IPS-11a (cell line): ENCODE data around the gene TRIO.

Experiments
- H3K4me3 ChIP-seq: one replicate; pipeline ENCODE4 v1.5.1; 2013; ENCODE audit warnings: low read depth, low read length, control low read depth

TRIO gene

DNA sequence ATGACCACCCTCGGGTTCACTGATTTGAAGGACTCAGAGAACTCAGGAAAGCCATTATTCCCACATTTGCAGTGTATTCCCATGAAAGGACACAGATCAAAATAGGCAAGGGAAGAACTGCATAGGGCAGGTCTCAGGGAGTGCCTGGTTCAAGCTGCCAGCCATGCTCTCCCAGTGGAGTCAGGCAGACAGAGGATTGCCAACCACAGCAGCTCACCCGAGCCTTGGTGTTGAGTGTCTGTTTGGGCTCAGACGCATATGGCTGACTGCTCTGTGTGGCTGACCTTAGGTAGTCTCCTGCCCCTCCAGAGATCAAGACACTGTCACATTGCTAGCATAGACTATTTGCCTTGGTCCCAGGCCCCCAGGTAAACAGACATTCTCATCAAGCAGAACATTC lies 322.6 kb downstream of the TRIO start:
- H3K4me3 ChIP-seq: no peak overlapping the region

- no peak overlapping the region for H3K4me3 ChIP-seq
Observed at GRCh38 chr5:14467251-14467650, 324.1 kb downstream of the TRIO start.

GRCh38 chr5:14467886-14468285 lies 324.7 kb downstream of the TRIO start:
- no peak overlapping the region for H3K4me3 ChIP-seq

DNA sequence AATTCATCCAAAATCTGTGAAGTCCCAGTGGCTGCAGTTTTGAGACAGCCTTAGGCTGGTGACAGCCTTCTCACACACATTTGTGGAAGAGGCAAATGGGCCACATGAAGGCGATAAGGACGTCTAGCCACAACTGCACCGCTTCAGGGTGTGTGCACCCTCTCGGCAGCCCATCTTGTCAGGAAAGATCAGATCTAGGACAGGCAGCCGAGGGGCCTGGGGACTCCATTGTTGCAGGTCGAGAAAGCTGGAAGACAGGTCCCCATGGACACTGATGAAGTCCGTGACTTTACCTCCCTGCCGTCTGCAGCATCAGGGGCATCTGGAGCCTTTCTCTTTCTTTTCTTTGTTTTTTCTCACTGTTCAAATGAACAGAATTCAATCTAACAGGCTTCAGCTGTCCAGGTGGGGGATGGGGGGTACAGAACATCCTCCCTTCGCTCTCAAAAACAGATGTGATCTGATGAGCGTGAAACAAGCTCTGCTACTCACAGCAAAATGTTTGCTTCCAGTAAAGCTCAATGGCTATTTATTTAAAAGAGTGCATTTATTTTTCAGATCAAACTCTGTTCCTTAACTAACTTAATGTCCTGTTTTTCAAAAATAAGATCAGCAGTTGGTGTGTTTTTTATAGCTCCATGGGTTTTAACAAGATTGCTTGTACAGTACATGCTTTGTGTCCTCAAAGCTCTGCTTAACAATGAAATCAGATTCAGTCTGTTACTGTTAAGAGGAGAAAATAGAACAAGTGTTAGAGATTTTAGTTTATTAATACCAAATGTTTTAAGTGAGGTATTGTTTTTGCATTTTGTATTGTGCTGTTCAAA lies 326.6 kb downstream of the TRIO start:
- H3K4me3 ChIP-seq: no peak overlapping the region

DNA sequence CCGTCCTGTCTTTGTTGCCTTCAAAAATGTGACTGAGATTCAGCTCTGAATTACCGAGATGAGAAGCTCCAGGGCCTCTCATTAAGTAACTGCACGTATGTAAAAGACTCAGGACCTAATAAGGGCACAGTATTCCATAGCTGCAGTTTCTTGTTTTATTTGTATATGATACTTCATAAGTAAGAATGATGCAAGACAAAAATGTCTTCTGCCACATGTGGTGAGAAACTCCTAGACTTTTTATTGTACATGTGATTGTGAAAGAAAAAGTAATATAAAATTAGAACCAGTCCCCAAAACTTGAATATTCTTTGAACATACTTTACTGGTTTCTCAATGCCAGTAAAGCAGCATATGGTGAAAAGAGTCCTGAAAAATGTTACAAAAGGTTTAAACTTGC lies 328.4 kb downstream of the TRIO start:
- no peak overlapping the region for H3K4me3 ChIP-seq

DNA sequence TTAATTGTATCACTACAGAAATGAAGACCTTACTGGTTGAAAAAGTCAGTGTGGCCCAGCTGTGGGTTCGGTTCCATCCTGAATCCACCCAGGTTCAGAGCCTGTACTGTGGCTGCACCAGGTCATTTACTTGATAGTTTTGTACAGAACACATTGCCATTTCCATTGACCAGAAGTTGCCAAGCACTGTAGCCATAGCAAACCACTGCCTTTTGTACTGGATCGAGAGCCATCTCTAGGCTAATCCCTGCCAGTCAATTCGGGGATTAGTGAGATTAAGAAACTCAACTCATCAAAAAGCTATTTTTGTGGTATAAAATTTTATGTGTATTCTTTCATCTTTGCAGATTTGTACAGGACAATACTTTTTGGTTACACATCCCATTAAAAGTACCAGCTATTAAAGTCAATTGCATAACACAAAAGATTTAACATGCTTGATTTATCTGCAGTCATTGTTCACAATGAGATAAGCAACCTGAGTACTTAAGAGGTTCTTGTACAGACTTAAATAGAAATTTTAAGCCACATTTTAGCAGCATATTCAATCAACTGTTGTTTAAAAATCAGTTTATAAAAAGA lies 329.9 kb downstream of the TRIO start:
- no peak overlapping the region for H3K4me3 ChIP-seq

GRCh38 chr5:14475045-14475444 lies 331.9 kb downstream of the TRIO start:
- H3K4me3 ChIP-seq: no peak overlapping the region

DNA sequence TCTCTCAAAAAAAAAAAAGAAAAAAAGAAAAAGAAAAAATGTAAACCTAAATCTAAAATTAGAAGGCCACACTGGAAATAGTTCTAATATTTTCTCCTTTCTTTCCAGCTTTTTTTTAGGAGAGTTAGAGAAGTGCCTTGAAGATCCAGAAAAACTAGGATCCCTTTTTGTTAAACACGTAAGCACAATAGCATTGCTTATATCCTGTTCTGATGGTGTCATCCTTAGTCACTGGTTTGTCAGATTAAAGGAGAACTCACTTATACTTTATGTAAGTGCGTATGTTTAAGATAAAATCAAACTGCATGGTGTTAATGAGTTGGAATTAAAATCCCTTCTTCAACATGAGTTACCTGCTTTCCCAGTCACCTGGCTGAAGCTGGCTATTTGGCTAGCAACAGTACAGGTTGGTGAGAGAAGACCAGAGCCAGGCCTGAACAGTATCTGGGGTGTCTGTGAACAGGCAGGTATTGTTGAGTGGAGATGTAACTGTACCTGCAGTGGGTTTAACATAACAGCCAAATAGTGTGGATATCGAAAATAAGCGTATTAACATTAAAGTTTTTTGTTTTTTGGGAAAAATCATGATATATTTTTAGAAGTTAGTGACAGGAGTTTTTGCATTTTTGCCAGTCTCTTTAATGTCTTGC lies 333.8 kb downstream of the TRIO start:
- H3K4me3 ChIP-seq: no peak overlapping the region

GRCh38 chr5:14479143-14479696 lies 336.1 kb downstream of the TRIO start:
- H3K4me3 ChIP-seq: no peak overlapping the region

GRCh38 chr5:14481349-14481748 lies 338.2 kb downstream of the TRIO start:
- no peak overlapping the region for H3K4me3 ChIP-seq

DNA sequence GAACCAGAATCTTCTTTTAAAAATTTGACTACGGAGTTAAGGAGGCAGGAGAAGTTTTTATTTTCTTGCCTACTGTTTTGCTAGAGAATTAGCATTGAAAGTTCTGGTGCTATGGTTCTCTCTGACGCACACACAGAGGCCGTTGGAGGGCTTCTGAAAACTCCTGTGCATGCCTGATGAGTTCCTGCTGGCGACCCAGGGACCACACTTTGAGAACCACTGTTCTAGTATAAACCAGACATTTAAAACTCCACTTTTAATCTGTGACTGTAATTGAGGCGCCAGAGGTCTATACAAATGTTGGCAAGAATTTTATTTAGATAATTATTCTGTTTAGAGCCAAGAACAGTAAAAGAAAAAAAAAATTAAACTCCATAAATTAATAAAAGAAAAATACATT lies 338.9 kb downstream of the TRIO start:
- H3K4me3 ChIP-seq: no peak overlapping the region

- H3K4me3 ChIP-seq: no peak overlapping the region
Observed at GRCh38 chr5:14483504-14484157, 340.5 kb downstream of the TRIO start.

- H3K4me3 ChIP-seq: no peak overlapping the region
Observed at GRCh38 chr5:14486486-14486885, 343.3 kb downstream of the TRIO start.

- no peak overlapping the region for H3K4me3 ChIP-seq
Observed at GRCh38 chr5:14486996-14487896, 344.1 kb downstream of the TRIO start.

DNA sequence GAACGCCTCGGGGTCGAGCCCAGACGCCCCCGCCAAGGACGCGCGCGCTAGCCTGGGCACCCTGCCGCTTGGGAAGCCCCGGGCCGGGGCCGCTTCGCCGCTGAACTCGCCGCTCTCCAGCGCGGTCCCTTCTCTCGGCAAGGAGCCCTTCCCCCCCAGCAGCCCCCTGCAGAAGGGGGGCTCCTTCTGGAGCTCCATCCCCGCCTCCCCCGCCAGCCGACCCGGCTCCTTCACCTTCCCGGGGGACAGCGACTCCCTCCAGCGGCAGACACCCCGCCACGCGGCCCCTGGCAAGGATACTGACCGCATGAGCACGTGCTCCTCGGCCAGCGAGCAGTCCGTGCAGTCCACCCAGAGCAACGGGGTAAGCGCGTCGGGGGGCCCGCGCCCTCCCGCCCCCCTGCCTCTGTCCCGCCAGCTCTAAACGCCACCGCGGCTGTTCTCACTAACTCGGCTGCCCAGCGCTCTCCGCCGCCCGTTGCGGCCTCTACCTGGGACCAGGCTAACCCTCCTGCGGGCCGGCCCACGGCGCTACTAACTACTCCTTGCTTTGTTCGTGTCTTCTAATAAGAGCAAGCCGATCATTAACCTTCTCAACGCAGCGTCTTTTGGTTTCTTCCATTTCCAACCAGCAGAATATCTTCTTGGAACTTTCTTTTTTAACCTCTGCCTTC lies 344.9 kb downstream of the TRIO start:
- H3K4me3 ChIP-seq: no peak overlapping the region

DNA sequence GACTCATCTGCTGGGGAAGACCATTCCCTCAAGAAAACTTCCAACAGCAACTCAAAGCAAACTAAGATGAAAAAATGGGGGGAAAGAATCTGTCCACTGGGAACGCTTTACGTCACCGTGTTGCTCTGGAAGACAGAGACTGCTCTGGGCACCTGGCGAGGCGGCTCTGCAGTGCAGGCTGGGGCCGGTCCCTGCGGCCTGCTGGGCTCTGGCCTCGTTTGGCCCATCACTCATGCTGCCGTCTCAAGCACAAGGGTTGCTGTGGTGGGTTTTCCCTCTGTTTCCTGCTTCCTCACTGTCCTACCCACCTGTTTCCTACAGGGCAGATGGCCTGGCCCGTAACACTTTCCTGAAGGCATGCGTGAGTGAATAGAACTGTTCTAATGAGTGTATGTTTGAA lies 345.6 kb downstream of the TRIO start:
- H3K4me3 ChIP-seq: no peak overlapping the region

GRCh38 chr5:14489643-14490042 lies 346.5 kb downstream of the TRIO start:
- no peak overlapping the region for H3K4me3 ChIP-seq

DNA sequence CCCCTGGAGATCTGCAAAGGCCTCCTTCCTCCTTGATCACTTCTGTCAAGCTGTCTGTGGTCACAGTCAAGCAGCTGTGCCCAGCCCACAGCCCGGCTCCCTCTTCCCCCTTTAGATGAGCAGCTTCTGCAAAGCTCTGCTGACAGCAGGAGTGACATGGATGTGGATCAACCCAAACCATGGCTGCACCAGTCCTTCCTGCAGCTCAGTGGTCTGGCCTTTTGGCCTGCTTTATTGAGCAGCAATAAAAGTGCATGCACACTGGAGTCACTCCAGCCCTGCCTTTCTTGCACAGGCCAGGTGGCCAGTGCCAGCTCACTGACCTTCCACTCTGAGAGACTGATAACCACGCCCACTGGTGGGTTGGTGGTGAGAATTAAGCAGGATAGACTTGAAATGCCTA lies 347.2 kb downstream of the TRIO start:
- no peak overlapping the region for H3K4me3 ChIP-seq

- H3K4me3 ChIP-seq: no peak overlapping the region
Observed at GRCh38 chr5:14491015-14491915, 348.1 kb downstream of the TRIO start.
